PC-9 (cell line): ENCODE measurements around the gene SERTAD2.

ENCODE experiments used
- CTCF ChIP-seq: fragments of 200-600 bp; sonication (generic); conservative IDR thresholded peaks from 2 replicates; pipeline ENCODE4 v1.6.1; 2017; ENCODE audit warnings: mixed run types, antibody characterized with exemption, mild to moderate bottlenecking, moderate library complexity
- EZH2 ChIP-seq: fragments of 200-600 bp; sonication (generic); IDR thresholded peaks from 2 replicates; pipeline ENCODE4 v1.8.0; 2017; ENCODE audit warnings: antibody characterized with exemption, low read depth

DNA sequence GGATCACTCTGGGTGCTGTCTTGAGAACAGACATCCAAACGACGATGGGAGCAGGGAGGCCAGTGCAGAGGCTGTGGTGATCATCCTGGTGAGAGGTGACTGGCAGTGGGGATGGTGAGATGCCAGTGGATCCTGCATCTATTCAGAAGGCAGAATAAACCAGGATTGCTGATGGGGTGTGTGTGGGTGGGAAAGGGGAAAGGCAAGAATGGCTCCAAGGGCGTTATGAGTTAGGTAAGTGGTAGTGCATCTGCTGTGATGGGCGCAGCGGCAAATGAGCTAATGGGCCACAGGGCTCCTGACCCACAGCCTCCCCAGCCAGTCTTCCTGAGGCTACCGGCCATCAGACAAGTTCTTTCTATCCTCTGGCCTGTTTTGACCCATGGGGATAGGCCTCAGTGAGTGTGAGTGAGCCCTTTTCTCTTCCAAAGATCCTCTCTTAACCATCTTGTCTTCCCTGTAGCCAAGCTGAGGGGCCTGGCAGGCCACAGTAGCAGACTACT lies 29.6 kb downstream of the SERTAD2 start:
- TF ChIP-seq CTCF (no peak), EZH2 (no peak)
